B cell (primary cell): ENCODE data around the gene MSH4. TPM values are rescaled to one million over a fixed set of nuclear protein-coding genes. Genes with fewer than 3 reads are reported as not detected.

Source experiments
- ATAC-seq: fragments of 200-7000 bp; cut with Tn5 transposase; one replicate; pipeline ENCODE4 v1.10.0; 2021; ENCODE audit warnings: low read depth, mild to moderate bottlenecking, moderate number of reproducible peaks, moderate library complexity
- CTCF ChIA-PET: fragments of 350-600 bp; sonication (Branson Sonifier 250); formaldehyde crosslinking; loops from one replicate; lab custom pipeline; 2021; ENCODE audit warnings: antibody characterized with exemption, inconsistent platforms; lab: Charles Lee
- POLR2A ChIA-PET: fragments of 350-600 bp; sonication (Branson Sonifier 250); formaldehyde crosslinking; loops from one replicate; lab custom pipeline; 2021; ENCODE audit warnings: antibody characterized with exemption; lab: Charles Lee
- DNase-seq: peaks from one replicate; pipeline ENCODE4 v3.0.0; 2013
- H2AFZ ChIP-seq: 2 replicates; pipeline ENCODE4 v1.6.1; 2012; ENCODE audit warnings: mild to moderate bottlenecking, low read depth, low read length; ENCODE audit not compliant: insufficient read depth, poor library complexity, severe bottlenecking
- H3K27ac ChIP-seq, 2 donors: 1 replicate in 1 of 2; 2 replicates in 1 of 2; pipeline ENCODE4 v1.5.1; 2012 to 2013; ENCODE audit warnings: low read length in 2 of 2, mild to moderate bottlenecking in 2 of 2, moderate library complexity in 1 of 2
- H3K27me3 ChIP-seq, 4 experiments: fragments of 200-600 bp in 1 of 4; sonication (generic) in 1 of 4; replicated peaks in 1 of 4; 1 replicate in 2 of 4; 2 replicates in 2 of 4; pipeline versions ENCODE4 v1.6.1 to v1.7.0; 2013 to 2016; ENCODE audit warnings: low read length in 3 of 4, mild to moderate bottlenecking in 2 of 4, mixed read lengths in 1 of 4, moderate library complexity in 1 of 4; ENCODE audit not compliant: insufficient read depth in 4 of 4, control insufficient read depth in 3 of 4; ENCODE audit errors: control extremely low read depth in 1 of 4
- H3K36me3 ChIP-seq, 2 experiments: replicated peaks in 1 of 2; 1 replicate in 1 of 2; 2 replicates in 1 of 2; pipeline versions ENCODE4 v1.6.1 to v1.7.1; 2013; ENCODE audit warnings: low read length in 1 of 2; ENCODE audit not compliant: insufficient read depth in 2 of 2, control insufficient read depth in 1 of 2; ENCODE audit errors: control extremely low read depth in 1 of 2, extremely low read depth in 1 of 2
- H3K4me1 ChIP-seq, 2 donors: fragments of 200-600 bp in 1 of 2; sonication (generic) in 1 of 2; 1 replicate in 1 of 2; 2 replicates in 1 of 2; pipeline versions ENCODE4 v1.5.1 to v1.6.1; 2013 to 2017; ENCODE audit warnings: low read length in 2 of 2; ENCODE audit not compliant: control insufficient read depth in 2 of 2, insufficient read depth in 2 of 2
- H3K4me2 ChIP-seq: replicated peaks from 2 replicates; pipeline ENCODE3; 2012; ENCODE audit warnings: mild to moderate bottlenecking, low read depth, low read length; ENCODE audit not compliant: poor library complexity, severe bottlenecking
- H3K4me3 ChIP-seq, 5 experiments: fragments of 200-600 bp in 1 of 5; sonication (generic) in 1 of 5; 1 replicate in 3 of 5; 2 replicates in 2 of 5; pipeline versions ENCODE4 v1.5.1 to v1.7.0; 2011 to 2016; ENCODE audit warnings: low read length in 4 of 5, mild to moderate bottlenecking in 4 of 5, low read depth in 2 of 5, control low read depth in 1 of 5, moderate library complexity in 1 of 5; ENCODE audit not compliant: insufficient read depth in 1 of 5; ENCODE audit errors: control extremely low read depth in 1 of 5, extremely low read depth in 1 of 5
- H3K79me2 ChIP-seq: fragments of 200-600 bp; sonication (generic); one replicate; pipeline ENCODE4 v1.6.0; 2016; ENCODE audit warnings: low read length; ENCODE audit not compliant: control insufficient read depth, insufficient read depth
- H3K9ac ChIP-seq: fragments of 200-600 bp; sonication (generic); 2 replicates; pipeline ENCODE4 v1.6.1; 2017; ENCODE audit warnings: mild to moderate bottlenecking, low read length, moderate library complexity
- H3K9me3 ChIP-seq, 3 donors: one replicate each; pipeline versions ENCODE4 v1.6.1 to v1.7.1; 2013; ENCODE audit warnings: low read length in 2 of 3; ENCODE audit not compliant: control insufficient read depth in 2 of 3, insufficient read depth in 1 of 3; ENCODE audit errors: control extremely low read depth in 1 of 3
- H4K20me1 ChIP-seq: 2 replicates; pipeline ENCODE4 v1.6.0; 2012; ENCODE audit warnings: mild to moderate bottlenecking, low read length; ENCODE audit not compliant: insufficient read depth, control insufficient read depth, poor library complexity, severe bottlenecking
- H3K27ac Mint-ChIP-seq: one replicate; pipeline ENCODE4 v1.8.0; 2021; ENCODE audit warnings: mixed read lengths
- H3K27me3 Mint-ChIP-seq: one replicate; pipeline ENCODE4 v1.8.0; 2021; ENCODE audit warnings: mixed read lengths
- H3K4me1 Mint-ChIP-seq: one replicate; pipeline ENCODE4 v1.8.0; 2021; ENCODE audit warnings: mixed read lengths
- H3K4me3 Mint-ChIP-seq: one replicate; pipeline ENCODE4 v1.8.0; 2021; ENCODE audit warnings: mixed read lengths
- H3K9me3 Mint-ChIP-seq: one replicate; pipeline ENCODE4 v1.8.0; 2022; ENCODE audit warnings: mixed read lengths; ENCODE audit not compliant: insufficient read depth
- EZH2 ChIP-seq: IDR thresholded peaks from 2 replicates; pipeline ENCODE4 v1.6.1; 2012; ENCODE audit warnings: borderline replicate concordance, low read depth, mild to moderate bottlenecking, moderate library complexity, low read length; ENCODE audit not compliant: insufficient read depth, poor library complexity, severe bottlenecking
- WGBS: methylation state at CpG from one replicate; pipeline ENCODE4 v1.1.5; 2013; ENCODE audit warnings: missing lambda C conversion rate; ENCODE audit not compliant: insufficient coverage; 5-methylcytosine and 5-hydroxymethylcytosine counted together
- intact Hi-C: fragments of 100-400 bp; cut with micrococcal nuclease; formaldehyde crosslinking; loops from one replicate; pipeline ENCODE4 v1.10.0; 2022
- polyA plus RNA-seq: library from polyadenylated mRNA; depleted of rRNA; stranded (reverse); fragments of >200 nt; gene quantifications from 2 replicates; pipeline ENCODE4 v1.2.3, GENCODE V29; 2012
- total RNA-seq, 2 donors: library from RNA; stranded (reverse); fragments of 120-200 nt in 1 of 2; gene quantifications; 1 replicate in 1 of 2; 2 replicates in 1 of 2; pipeline versions ENCODE4 v1.2.3 to v1.2.4, GENCODE V29; 2013 to 2022
- TF ChIP-seq, protein P1 (sequence below): fragments of 200-600 bp; IDR thresholded peaks from one replicate; pipeline ENCODE4 v1.8.0; 2022; ENCODE audit warnings: antibody characterized with exemption, mild to moderate bottlenecking

The MSH4 gene
- total and polyA plus RNA-seq, 2 donors (not counting 1 experiment from before 2014, with no cell fraction given), result 0.19 to 1.7 TPM

- intact Hi-C loops, result no loop called here
- H3K4me3 Mint-ChIP-seq, result no peak overlapping the region
- TF ChIP-seq EZH2, result no peak
These were observed 4.6 kb upstream of the MSH4 start for GRCh38 chr1:75792091-75792490.

DNA sequence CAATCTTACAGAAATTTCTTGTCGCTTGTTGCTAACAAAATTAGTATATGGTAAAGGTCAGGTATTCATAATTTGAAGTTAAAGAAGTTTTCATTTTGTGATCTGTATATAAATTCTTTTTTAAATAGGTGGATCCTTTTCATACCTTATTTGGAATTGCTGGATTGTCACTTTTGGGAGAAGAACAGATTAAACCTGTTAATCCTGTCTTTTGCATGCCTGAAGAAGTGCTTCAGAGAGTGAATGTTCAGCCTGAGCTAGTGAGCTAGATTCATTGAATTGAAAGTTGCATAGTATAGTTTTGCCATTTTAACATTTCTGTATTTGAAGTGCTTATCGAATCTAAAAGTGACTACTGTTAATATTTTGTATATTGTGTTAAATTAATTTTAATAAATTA, 2.3 kb upstream of the MSH4 start:
- peaks cover 48% of the 10 kb centered on the region for H4K20me1 ChIP-seq

More at GRCh38 chr1:75792091-75792490, 4.6 kb upstream of the MSH4 start:
- Histone ChIP-seq H3K27ac (no peak overlapping the region), H3K27me3 (no peaks in the 10 kb centered on the region), H3K4me3 (no peak overlapping the region), H3K4me1 (peaks cover 33 to 34% of the 10 kb centered on the region in 2 donors), H3K9me3 (peaks cover 0 to 1% (median 0%) of the 10 kb centered on the region in 3 donors), H3K79me2 (peaks cover 31% of the 10 kb centered on the region), H4K20me1 (peaks cover 70% of the 10 kb centered on the region), H3K36me3 (peaks cover 4 to 86% of the 10 kb centered on the region in 2 experiments), H2AFZ (no peak overlapping the region), H3K4me2 (no peak overlapping the region), H3K9ac (no peak overlapping the region)
- Mint-ChIP-seq H3K9me3 (no peaks in the 10 kb centered on the region), H3K27me3 (no peaks in the 10 kb centered on the region), H3K27ac (no peak overlapping the region), H3K4me1 (peaks cover 46% of the 10 kb centered on the region)
- 96% methylated on average over 3 of the region's 3 CpGs for whole genome bisulfite sequencing
- ChIA-PET POLR2A (no interaction called here), CTCF (no interaction called here)
- ATAC-seq, result no peak
- DNase-seq, result no peak

More for the DNA sequence above, 2.3 kb upstream of the MSH4 start:
- ChIA-PET CTCF (no interaction called here), POLR2A (no interaction called here)
- no peak overlapping the region for H3K9ac ChIP-seq
- H2AFZ ChIP-seq, result no peak overlapping the region
- H3K27me3 ChIP-seq, result no peaks in the 10 kb centered on the region
- H3K9me3 ChIP-seq, result peaks cover 0 to 3% (median 0%) of the 10 kb centered on the region in 3 donors
- ATAC-seq (no peak), DNase-seq (no peak)
- peaks cover 26% of the 10 kb centered on the region for H3K4me1 Mint-ChIP-seq
- peaks cover 2 to 74% of the 10 kb centered on the region in 2 experiments for H3K36me3 ChIP-seq
- TF ChIP-seq, protein P1, sequence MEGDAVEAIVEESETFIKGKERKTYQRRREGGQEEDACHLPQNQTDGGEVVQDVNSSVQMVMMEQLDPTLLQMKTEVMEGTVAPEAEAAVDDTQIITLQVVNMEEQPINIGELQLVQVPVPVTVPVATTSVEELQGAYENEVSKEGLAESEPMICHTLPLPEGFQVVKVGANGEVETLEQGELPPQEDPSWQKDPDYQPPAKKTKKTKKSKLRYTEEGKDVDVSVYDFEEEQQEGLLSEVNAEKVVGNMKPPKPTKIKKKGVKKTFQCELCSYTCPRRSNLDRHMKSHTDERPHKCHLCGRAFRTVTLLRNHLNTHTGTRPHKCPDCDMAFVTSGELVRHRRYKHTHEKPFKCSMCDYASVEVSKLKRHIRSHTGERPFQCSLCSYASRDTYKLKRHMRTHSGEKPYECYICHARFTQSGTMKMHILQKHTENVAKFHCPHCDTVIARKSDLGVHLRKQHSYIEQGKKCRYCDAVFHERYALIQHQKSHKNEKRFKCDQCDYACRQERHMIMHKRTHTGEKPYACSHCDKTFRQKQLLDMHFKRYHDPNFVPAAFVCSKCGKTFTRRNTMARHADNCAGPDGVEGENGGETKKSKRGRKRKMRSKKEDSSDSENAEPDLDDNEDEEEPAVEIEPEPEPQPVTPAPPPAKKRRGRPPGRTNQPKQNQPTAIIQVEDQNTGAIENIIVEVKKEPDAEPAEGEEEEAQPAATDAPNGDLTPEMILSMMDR, result no peak
- no peak for TF ChIP-seq EZH2
- no peaks in the 10 kb centered on the region for H3K9me3 Mint-ChIP-seq
- H3K27ac Mint-ChIP-seq, result no peak overlapping the region
- H3K27ac ChIP-seq, result no peak overlapping the region
- no peaks in the 10 kb centered on the region for H3K27me3 Mint-ChIP-seq
- peaks cover 9% of the 10 kb centered on the region for H3K79me2 ChIP-seq
- intact Hi-C loops, result no loop called here
- H3K4me2 ChIP-seq, result no peak overlapping the region
- WGBS, result no CpG with 5 or more reads among the region's 2 CpGs
- no peak overlapping the region for H3K4me3 Mint-ChIP-seq
- H3K4me1 ChIP-seq, result peaks cover 10 to 11% of the 10 kb centered on the region in 2 donors
- no peak overlapping the region for H3K4me3 ChIP-seq
